Suprapubic skin (tissue), 3 donors: ENCODE measurements around the gene SELENOW.

Experiments used
- POLR2A ChIP-seq, 2 donors: fragments of 450-650 bp; IDR thresholded peaks; one replicate each; pipeline ENCODE4 v1.6.1; 2017; ENCODE audit warnings: antibody characterized with exemption in 2 of 2, mild to moderate bottlenecking in 2 of 2, moderate library complexity in 2 of 2
- TF ChIP-seq, protein P1 (sequence below), 2 donors: fragments of 200-600 bp in 1 of 2; fragments of 450-650 bp in 1 of 2; sonication (generic) in 1 of 2; IDR thresholded peaks; one replicate each; pipeline ENCODE4 v1.5.1; 2016 to 2019; ENCODE audit warnings: antibody characterized with exemption in 2 of 2, mild to moderate bottlenecking in 1 of 2, moderate library complexity in 1 of 2

DNA sequence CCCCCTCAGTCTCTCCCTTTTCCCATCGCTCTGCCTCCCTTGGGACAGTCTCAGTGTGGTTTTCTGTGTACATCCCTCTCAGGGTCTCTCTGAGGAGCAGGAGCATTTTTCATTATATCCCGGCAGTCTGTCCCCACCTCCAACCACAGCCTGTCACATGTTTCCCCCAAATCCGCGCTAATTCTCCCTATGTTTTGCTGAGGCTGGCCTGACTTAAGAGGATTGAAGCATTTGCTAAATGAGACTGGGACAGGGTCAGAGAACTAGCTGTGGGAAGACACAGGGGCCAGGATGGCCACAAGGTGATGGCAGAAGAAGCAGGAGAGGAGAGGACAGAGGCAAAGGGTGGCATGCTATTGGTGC, 20.4 kb downstream of the SELENOW start:
- TF ChIP-seq, protein P1, sequence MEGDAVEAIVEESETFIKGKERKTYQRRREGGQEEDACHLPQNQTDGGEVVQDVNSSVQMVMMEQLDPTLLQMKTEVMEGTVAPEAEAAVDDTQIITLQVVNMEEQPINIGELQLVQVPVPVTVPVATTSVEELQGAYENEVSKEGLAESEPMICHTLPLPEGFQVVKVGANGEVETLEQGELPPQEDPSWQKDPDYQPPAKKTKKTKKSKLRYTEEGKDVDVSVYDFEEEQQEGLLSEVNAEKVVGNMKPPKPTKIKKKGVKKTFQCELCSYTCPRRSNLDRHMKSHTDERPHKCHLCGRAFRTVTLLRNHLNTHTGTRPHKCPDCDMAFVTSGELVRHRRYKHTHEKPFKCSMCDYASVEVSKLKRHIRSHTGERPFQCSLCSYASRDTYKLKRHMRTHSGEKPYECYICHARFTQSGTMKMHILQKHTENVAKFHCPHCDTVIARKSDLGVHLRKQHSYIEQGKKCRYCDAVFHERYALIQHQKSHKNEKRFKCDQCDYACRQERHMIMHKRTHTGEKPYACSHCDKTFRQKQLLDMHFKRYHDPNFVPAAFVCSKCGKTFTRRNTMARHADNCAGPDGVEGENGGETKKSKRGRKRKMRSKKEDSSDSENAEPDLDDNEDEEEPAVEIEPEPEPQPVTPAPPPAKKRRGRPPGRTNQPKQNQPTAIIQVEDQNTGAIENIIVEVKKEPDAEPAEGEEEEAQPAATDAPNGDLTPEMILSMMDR (IDR thresholded peaks at IDR 0.05) = no peak
- TF ChIP-seq POLR2A (IDR thresholded peaks at IDR 0.05) = no peak
